ENCODE results near the gene MINDY4.

Gene MINDY4

DNA sequence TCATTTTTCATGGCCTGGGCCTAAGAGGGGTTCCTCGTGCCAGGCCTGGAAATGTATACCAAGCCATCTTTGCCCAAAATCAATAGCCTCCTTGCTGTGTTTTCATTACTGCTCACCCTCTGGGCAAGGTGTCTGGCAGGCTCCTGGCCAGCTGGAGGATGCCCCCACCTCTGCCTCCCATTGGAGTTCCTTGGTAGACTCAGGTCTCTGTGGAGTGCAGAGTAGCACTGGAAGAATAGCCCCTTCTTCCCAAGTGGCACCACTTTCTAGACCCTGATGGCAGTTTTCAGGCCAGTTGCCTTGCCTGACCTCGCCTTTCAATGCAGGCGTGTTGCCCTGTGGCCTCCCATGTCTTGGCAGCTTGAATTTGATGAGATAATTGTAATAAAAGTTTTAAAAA, 84.7 kb downstream of the MINDY4 start:
- H3K27me3 ChIP-seq (ENCODE audit: insufficient read depth, low read depth), result no peaks in the 10 kb centered on the region
- H3K9ac ChIP-seq, result no peak overlapping the region
- H3K36me3 ChIP-seq (ENCODE audit: insufficient read depth), result no peaks in the 10 kb centered on the region
- H2AFZ ChIP-seq (ENCODE audit: low read depth), result no peak overlapping the region
- H3K4me2 ChIP-seq, result no peak overlapping the region
- no peak overlapping the region for H3K4me3 ChIP-seq (IDR thresholded peaks at IDR 0.05; ENCODE audit: insufficient read depth, low read depth, low read length)
- no peaks in the 10 kb centered on the region for H4K20me1 ChIP-seq (ENCODE audit: insufficient read depth)
- H3K4me1 ChIP-seq (ENCODE audit: low read depth, poor library complexity, severe bottlenecking), result no peaks in the 10 kb centered on the region
- H3K27ac ChIP-seq, result no peak overlapping the region
- TF ChIP-seq, protein P1, sequence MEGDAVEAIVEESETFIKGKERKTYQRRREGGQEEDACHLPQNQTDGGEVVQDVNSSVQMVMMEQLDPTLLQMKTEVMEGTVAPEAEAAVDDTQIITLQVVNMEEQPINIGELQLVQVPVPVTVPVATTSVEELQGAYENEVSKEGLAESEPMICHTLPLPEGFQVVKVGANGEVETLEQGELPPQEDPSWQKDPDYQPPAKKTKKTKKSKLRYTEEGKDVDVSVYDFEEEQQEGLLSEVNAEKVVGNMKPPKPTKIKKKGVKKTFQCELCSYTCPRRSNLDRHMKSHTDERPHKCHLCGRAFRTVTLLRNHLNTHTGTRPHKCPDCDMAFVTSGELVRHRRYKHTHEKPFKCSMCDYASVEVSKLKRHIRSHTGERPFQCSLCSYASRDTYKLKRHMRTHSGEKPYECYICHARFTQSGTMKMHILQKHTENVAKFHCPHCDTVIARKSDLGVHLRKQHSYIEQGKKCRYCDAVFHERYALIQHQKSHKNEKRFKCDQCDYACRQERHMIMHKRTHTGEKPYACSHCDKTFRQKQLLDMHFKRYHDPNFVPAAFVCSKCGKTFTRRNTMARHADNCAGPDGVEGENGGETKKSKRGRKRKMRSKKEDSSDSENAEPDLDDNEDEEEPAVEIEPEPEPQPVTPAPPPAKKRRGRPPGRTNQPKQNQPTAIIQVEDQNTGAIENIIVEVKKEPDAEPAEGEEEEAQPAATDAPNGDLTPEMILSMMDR (conservative IDR thresholded peaks at IDR 0.05; ENCODE audit: low read depth, low read length), result no peak
- H3K79me2 ChIP-seq (ENCODE audit: insufficient read depth, low read depth), result no peaks in the 10 kb centered on the region

DNA sequence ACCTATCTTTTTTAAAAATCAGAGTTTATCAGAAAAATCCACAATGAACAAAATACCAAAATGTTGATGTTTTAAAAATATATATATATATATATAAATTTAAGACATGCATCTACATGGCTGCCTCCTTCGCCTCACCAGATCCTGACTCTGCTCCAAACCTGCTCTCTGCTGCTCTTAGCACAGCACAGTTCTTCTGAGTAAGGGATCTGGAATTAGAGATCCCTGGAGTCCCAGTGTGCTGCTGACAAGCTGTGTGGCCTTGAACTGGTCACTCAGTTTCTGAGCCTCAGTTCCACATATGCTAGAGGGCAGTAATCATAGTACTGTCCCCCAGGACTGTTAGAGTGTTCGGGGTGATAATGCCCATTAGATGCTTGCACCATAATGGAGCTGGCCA, 87.4 kb downstream of the MINDY4 start:
- H4K20me1 ChIP-seq (ENCODE audit: insufficient read depth), result no peaks in the 10 kb centered on the region
- H3K27me3 ChIP-seq (ENCODE audit: insufficient read depth, low read depth), result no peaks in the 10 kb centered on the region
- TF ChIP-seq, protein P1 (conservative IDR thresholded peaks at IDR 0.05; ENCODE audit: low read depth, low read length), result no peak
- H3K4me2 ChIP-seq, result no peak overlapping the region
- no peaks in the 10 kb centered on the region for H3K4me1 ChIP-seq (ENCODE audit: low read depth, poor library complexity, severe bottlenecking)
- no peak overlapping the region for H3K9ac ChIP-seq
- no peak overlapping the region for H3K27ac ChIP-seq
- no peak overlapping the region for H2AFZ ChIP-seq (ENCODE audit: low read depth)
- H3K36me3 ChIP-seq (ENCODE audit: insufficient read depth), result no peaks in the 10 kb centered on the region
- no peak overlapping the region for H3K4me3 ChIP-seq (IDR thresholded peaks at IDR 0.05; ENCODE audit: insufficient read depth, low read depth, low read length)
- no peaks in the 10 kb centered on the region for H3K79me2 ChIP-seq (ENCODE audit: insufficient read depth, low read depth)

DNA sequence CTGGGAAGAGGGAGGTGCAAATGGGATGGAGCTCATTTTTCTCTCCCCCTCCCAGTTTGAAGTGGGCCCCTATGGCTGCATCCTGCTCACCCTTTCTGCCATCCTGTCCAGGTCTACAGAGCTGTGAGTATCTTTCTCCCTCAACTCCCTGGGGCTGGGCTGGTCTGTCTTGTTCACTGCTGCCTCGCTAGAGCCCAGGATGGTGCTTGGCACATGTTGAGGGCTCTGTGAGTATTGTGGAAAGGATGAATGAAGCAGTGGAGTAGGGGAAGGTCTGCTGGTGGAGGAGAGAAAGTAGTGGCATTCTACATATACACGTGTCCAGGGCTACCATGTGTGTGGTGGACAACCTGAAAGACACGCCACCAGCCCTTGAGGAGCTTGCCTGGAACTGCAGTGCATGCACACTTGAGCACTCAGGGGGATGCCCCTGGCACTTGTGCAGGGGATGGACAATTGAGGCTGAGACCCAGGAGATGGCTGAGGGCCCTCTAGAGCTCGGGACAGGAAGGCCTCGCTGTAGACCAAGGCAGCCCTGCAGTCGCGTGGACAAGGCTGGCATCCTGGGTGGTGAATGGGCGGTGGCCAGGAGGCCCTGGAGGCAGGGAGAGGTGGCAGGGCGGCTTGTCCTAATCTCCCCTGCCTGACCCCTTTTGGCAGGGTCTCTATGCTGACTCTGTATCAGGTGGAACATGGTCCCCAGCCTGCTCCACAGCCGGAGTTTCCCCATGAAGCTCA, 88.2 kb downstream of the MINDY4 start:
- Histone ChIP-seq H3K4me2 (no peak overlapping the region), H4K20me1 (ENCODE audit: insufficient read depth) (no peaks in the 10 kb centered on the region), H2AFZ (ENCODE audit: low read depth) (no peak overlapping the region), H3K79me2 (ENCODE audit: insufficient read depth, low read depth) (no peaks in the 10 kb centered on the region), H3K4me1 (ENCODE audit: low read depth, poor library complexity, severe bottlenecking) (no peaks in the 10 kb centered on the region), H3K9ac (no peak overlapping the region), H3K36me3 (ENCODE audit: insufficient read depth) (no peaks in the 10 kb centered on the region), H3K27me3 (ENCODE audit: insufficient read depth, low read depth) (no peaks in the 10 kb centered on the region), H3K4me3 (IDR thresholded peaks at IDR 0.05; ENCODE audit: insufficient read depth, low read depth, low read length) (no peak overlapping the region), H3K27ac (no peak overlapping the region)
- TF ChIP-seq, protein P1 (conservative IDR thresholded peaks at IDR 0.05; ENCODE audit: low read depth, low read length), result no peak

DNA sequence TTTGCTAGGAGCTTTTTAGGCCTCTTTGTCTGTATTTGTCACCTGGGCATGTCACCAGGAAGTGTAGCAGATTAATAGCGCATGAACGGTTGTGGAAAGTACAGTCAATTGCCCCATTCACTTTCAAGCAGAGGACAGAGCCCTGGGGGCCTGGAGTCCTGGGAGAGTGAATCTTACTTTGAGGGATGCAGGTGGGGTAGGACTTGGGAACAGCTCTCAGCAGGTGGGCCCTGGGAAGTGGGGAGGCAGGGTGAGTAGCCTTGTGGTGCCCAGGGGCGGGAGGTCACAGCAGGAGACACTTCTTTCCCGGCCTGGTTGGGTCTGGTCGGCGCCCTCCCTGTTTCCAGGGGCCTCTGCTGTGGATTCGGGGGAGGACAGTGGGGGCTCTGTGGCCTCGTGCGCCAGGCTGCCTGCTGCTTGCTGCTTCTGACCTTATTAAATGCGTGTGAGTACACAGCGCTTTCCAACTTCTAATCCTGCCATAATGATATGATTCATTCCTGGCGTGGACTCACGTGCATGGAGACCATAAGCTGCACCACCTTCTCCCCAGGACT, 88.8 kb downstream of the MINDY4 start:
- Histone ChIP-seq H4K20me1 (ENCODE audit: insufficient read depth) (no peaks in the 10 kb centered on the region), H3K4me3 (IDR thresholded peaks at IDR 0.05; ENCODE audit: insufficient read depth, low read depth, low read length) (no peak overlapping the region), H3K27me3 (ENCODE audit: insufficient read depth, low read depth) (no peaks in the 10 kb centered on the region), H3K27ac (no peak overlapping the region), H2AFZ (ENCODE audit: low read depth) (no peak overlapping the region), H3K4me1 (ENCODE audit: low read depth, poor library complexity, severe bottlenecking) (no peaks in the 10 kb centered on the region), H3K79me2 (ENCODE audit: insufficient read depth, low read depth) (no peaks in the 10 kb centered on the region), H3K4me2 (no peak overlapping the region), H3K36me3 (ENCODE audit: insufficient read depth) (no peaks in the 10 kb centered on the region), H3K9ac (no peak overlapping the region)
- TF ChIP-seq, protein P1 (conservative IDR thresholded peaks at IDR 0.05; ENCODE audit: low read depth, low read length), result no peak

Data from KMS-11 (cell line).